NOMO-1 treated with DMSO at 0.1 percent for 48 hours (cell line): ENCODE data around the gene TEKT2.
A peak's percentile ranks its signal among the peaks of the same experiment; 100 is the strongest.

Experiments used
- DNase-seq: peaks from one replicate; lab custom pipeline; 2025; ENCODE audit not compliant: unreplicated experiment; lab: John Stamatoyannopoulos, UW

Gene TEKT2

DNA sequence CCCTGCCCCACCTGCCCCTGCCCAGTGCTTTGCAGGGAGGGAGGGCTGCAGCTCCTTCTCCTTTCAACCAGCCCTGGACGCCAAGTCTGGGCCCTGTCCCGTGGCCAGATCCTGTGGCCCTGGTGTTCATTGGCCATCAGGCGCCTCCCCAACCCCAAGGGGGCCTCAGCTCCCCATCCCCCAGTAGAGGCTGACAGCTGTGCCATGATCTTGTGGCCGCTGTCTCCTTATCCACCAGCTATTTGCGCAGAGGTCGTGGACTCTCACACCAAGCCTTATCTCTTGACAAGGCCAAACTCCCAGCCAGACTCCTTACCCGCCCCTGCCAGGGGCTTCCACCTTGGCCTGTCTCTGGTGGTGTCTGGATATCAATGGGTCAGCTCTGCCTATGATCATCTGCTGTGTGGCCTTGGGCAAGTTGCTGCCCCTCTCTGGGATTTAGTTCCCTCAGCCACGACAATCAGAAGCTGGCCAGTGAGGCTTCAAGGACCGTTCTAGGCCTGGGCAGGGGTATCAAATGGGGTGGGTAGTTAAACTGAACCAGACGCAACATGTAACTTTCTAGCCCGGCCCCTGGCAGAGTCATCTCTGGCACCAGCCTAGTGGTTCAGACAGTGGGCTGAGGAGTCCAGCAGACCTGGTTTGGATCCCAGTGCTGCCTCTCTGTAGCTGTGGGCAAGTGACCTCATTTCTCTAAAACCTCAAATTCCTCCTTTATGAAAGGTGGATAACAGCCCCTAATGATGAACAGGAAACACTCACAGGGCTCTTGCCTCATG, 44.4 kb downstream of the TEKT2 start:
- DNase-seq = peak; percentile 41

DNA sequence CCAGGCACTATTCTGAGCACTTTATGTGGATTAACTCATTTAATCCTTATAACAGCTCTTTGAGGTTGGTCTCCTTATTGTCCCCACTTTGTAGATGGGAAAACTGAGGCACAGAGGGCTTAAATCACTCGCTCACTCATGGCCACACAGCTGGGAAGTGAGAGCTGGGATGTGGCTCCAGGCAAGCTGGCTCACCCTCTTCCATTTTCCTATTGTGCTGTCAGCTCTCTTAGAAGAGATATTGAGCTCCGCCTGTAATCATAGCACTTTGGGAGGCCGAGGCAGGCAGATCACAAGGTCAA, 45.0 kb downstream of the TEKT2 start:
- DNase-seq = no peak

DNA sequence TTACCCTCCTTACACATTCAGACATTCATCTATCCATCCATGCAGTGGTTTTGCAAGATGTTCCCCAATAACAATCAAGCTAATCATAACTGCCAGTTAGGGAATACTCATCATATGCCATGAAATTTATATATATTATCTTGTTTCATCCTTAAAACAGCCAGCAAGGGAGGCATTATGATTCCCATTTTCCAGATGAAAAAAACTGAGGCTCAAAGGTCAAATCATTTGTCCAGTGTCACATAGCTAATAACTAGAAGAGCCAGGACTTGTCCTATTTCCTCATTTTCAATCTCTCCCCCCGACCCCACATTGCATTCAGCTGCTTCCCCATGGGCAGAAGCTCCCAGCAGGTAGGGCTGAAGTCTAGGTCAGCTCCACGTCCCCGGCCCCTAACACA, 48.1 kb downstream of the TEKT2 start:
- DNase-seq = no peak

DNA sequence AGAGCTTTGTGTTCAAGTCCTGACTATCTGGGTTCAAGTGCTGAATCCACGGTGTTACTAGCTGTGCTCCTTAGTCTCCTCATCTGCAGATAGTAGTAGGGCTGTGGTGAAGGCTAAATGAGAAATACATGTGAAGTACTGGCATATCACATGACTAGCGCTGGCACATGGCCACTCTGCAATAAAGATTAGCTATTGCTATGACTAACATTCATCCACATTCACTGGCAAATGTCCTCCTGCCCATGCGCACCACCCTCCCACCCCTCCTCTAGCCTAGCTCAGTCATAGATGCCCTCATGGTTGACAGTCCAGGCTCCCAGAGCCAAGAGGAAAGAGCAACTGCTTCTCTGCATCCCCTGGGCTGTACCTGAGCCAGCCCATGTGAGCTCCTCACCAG, 49.6 kb downstream of the TEKT2 start:
- DNase-seq = no peak

DNA sequence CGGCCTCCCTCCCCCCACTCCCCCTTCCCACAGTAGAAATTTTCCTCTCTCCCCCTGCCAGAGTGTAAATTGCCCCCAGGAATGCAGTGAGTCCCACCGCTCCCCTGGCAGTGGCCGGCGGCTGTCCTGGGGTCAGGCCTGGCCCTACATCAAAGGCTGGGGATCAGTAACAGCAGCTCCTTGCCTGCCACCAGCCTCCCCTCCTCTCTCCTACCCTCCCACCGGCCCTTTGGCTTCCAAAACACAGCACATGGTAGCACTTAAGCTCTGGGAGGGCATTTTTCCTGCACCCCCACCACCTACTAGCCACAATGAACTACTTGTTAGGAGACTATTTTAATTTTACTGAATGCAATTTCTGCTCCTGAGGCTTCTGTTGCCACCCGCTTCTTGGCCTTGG, 50.1 kb downstream of the TEKT2 start:
- no peak for DNase-seq

DNA sequence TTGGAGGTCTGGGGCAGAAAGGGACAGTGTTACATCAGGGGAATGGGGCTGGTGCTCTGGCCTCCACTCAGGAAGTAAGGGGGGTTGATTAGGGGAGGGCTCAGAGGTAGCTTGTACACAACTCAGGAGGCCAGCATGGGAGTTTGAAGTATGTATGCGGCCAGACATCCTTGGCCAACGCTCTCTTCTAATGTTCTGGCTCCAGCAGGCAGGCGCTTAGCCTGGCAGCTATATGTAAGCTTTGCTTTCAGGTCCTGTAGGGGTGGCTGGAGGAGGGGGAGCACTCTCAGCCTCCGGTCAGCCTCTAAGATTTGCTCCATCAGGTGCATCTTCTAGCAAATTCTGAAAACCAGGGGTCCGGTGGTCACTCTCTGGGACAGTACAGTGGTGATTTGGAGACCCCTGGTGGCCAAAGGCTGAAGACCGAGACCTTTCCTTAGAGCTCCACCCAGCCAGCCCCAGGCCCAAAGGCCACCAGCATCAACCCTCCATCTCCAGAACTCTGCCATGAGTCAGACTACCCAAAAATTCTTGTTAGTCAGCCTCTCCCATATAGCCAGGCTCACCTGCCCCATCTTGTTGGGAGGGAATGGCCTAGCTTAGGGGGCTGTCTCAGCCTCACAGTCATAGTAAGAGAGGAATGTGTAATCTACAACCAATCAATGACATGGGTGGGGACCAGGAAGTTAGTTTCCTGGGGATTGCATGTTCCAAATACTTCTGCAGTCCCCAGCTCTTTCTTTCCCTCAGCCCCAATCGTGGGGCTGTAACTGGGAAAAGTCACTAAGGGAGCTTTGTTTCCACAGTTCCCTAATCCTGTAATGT, 50.8 kb downstream of the TEKT2 start:
- DNase-seq = peak; percentile 4

DNA sequence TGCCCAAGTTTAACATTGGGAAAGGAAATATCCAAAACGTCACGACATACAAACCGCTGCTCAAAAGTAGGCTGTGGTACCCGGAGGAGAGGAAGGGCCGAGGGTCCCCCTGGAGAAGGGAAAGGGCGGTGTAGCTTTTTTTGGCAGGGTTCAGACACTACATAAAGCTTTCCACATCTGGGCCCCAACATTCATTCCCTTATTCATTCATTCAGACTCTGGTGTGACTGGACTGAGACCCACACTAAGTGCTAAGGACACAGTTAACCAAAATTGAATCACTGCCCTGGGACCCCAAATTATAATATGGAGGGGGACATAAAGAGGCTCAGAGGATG, 51.4 kb downstream of the TEKT2 start:
- DNase-seq = no peak

DNA sequence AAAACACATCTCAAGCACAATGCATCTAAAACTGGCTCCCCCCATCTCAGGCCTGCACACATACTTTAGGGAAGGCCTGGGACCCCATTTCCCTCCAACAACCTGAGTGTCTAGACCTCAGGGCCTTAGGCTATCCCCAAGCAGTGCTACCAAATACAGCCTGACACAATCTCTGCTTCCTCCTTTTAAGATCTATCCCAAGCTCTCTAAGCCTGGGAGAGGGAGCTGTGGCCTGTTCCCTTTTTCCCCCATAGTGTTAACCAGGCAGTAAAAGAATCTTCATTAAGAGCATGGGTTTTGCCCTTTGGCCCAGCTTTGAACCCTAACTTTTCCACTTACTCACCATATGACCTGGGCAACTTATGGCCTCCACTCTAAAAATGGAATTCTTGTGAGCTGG, 51.9 kb downstream of the TEKT2 start:
- DNase-seq = no peak

DNA sequence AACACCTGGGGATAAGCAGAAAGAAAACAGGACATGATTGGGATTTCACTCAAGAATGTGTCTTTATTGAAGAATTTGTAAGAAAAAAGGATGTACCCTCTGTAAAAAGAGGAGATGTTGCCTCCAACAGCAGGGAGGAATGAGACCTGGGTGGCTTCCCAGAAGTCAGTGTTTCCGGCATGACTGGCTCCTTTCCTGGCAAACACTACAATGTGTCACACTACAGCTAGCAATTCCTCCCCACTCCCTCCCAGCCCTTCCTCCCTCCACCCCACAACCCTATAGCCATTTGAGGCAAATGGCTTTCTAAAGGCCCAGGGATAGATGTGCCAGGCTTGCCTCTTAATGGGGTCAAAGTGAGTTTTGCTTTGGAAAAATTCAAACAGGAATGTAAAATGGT, 52.6 kb downstream of the TEKT2 start:
- no peak for DNase-seq

DNA sequence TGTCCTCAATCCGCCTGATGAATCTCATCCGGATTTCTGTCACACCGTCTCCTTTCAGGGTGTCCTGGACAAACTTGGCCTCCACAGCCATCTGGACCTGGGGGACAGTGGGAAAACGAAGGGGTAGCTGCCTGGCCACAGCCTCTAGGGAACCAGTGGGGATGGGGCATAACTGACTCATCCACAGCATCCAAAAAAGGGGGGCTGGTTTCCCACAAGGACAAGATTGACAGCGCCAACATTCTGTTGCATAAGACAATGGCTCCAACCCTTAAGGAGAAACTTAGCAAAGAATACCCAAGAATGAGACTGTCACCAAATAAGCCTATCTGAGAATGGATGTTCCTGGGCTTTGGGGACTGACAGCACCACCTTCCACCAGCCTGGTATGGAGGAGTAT, 53.3 kb downstream of the TEKT2 start:
- no peak for DNase-seq

DNA sequence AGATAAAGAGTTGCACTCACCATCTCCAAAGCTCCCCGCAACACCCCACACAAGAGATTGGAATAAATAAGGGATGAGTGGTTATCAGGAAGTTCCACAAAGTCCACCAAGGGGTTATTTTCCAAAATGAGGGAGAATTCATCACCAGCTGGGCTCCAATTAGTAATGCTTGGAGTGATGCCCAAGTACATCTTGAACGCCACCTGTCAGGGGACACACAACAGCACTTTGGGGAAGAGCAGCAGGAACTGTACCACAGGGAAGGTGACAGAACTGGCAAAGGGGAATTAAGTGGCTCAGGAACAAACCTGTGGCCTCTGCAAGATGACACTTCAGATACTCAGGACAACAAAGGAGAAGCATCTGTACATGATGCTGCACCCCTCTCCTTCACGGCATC, 53.9 kb downstream of the TEKT2 start:
- no peak for DNase-seq
